Fibroblast of lung (primary cell): ENCODE measurements around the gene FARP1. TPM values are rescaled to one million over a fixed set of nuclear protein-coding genes. Genes with fewer than 3 reads are reported as not detected.

Experiments used
- DNase-seq, 2 donors: peaks; one replicate each; pipeline versions ENCODE4 v3.0.0 to v3.0.0-alpha.2; 2010; ENCODE audit warnings: low read depth in 2 of 2
- H2AFZ ChIP-seq: 2 replicates; pipeline ENCODE4 v1.5.1; 2012; ENCODE audit warnings: low read length, control low read depth, inconsistent platforms
- H3K27ac ChIP-seq: 2 replicates; pipeline ENCODE4 v1.5.1; 2011; ENCODE audit warnings: low read length, control low read depth; ENCODE audit not compliant: insufficient read depth
- H3K27me3 ChIP-seq: 2 replicates; pipeline ENCODE4 v1.5.1; 2011; ENCODE audit warnings: mild to moderate bottlenecking, low read length; ENCODE audit not compliant: control insufficient read depth, insufficient read depth
- H3K36me3 ChIP-seq: 2 replicates; pipeline ENCODE4 v1.5.1; 2011; ENCODE audit warnings: low read length; ENCODE audit not compliant: control insufficient read depth, insufficient read depth
- H3K4me1 ChIP-seq: 2 replicates; pipeline ENCODE4 v1.5.1; 2011; ENCODE audit warnings: low read length; ENCODE audit not compliant: control insufficient read depth, insufficient read depth; ENCODE audit errors: extremely low read depth
- H3K4me2 ChIP-seq: 2 replicates; pipeline ENCODE4 v1.5.1; 2011; ENCODE audit warnings: low read length, control low read depth; ENCODE audit not compliant: insufficient read depth; ENCODE audit errors: extremely low read depth
- H3K4me3 ChIP-seq, 4 experiments: fragments of 200-600 bp in 1 of 4; sonication (generic) in 1 of 4; replicated peaks in 1 of 4; 2 replicates each; pipeline ENCODE4 v1.5.1; 2011 to 2016; ENCODE audit warnings: low read length in 4 of 4, low read depth in 3 of 4, mild to moderate bottlenecking in 3 of 4, control low read depth in 2 of 4, inconsistent platforms in 1 of 4, mixed read lengths in 1 of 4; ENCODE audit not compliant: insufficient read depth in 1 of 4; ENCODE audit errors: control extremely low read depth in 1 of 4
- H3K79me2 ChIP-seq: 2 replicates; pipeline ENCODE4 v1.5.1; 2012; ENCODE audit warnings: mild to moderate bottlenecking, low read length, inconsistent platforms; ENCODE audit not compliant: control insufficient read depth, insufficient read depth
- H3K9ac ChIP-seq: 2 replicates; pipeline ENCODE4 v1.5.1; 2011; ENCODE audit warnings: mild to moderate bottlenecking, low read length, control low read depth; ENCODE audit not compliant: insufficient read depth
- H3K9me3 ChIP-seq: 2 replicates; pipeline ENCODE4 v1.5.1; 2012; ENCODE audit warnings: low read depth, low read length; ENCODE audit not compliant: control insufficient read depth, insufficient read depth
- H4K20me1 ChIP-seq: 2 replicates; pipeline ENCODE4 v1.5.1; 2011; ENCODE audit warnings: low read length; ENCODE audit not compliant: control insufficient read depth, insufficient read depth; ENCODE audit errors: extremely low read depth
- EZH2 ChIP-seq: IDR thresholded peaks from 2 replicates; pipeline ENCODE4 v1.5.1; 2012; ENCODE audit warnings: low read length, control low read depth, mild to moderate bottlenecking; ENCODE audit errors: missing control alignments
- polyA plus RNA-seq, 2 donors: library from polyadenylated mRNA; depleted of rRNA in 1 of 2; stranded (reverse) in 1 of 2; unstranded in 1 of 2; fragments of >200 nt; gene quantifications; 2 replicates each; pipeline ENCODE4 v1.2.1, GENCODE V29; 2011 to 2012; ENCODE audit warnings: missing spikeins in 1 of 2
- total RNA-seq: library from RNA; depleted of rRNA; stranded (reverse); fragments of >200 nt; gene quantifications from 2 replicates; pipeline ENCODE4 v1.2.1, GENCODE V29; 2014
- TF ChIP-seq, protein P1 (sequence below), 2 donors: IDR thresholded peaks in 1 of 2; conservative IDR thresholded peaks in 1 of 2; 1 replicate in 1 of 2; 2 replicates in 1 of 2; pipeline ENCODE4 v1.5.1; 2011 to 2012; ENCODE audit warnings: low read length in 2 of 2, control low read depth in 1 of 2, inconsistent platforms in 1 of 2, low read depth in 1 of 2, mild to moderate bottlenecking in 1 of 2

FARP1 gene
- total and polyA plus RNA-seq, 2 donors (not counting 1 experiment from before 2014, with no cell fraction given), result 50.9 to 199 TPM

DNA sequence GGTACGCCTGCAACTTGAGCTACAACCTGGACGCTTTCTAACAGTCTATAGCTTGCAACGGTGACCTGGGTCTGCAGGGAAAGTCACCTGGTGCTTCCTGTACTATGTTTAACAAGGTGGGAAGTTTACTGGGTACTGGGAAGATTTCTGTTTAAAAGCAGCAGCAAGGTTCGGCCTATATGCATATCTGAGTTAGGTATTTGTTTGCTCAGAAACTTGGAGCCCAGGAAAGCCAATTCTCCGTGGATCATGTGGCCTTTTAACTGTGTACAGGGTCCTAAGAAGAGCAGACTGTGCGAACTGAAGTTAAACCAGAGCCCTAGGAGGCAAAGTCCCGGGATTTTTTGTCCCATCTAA, 330.9 kb downstream of the FARP1 start:
- peaks cover 26% of the 10 kb centered on the region for H3K79me2 ChIP-seq
- H2AFZ ChIP-seq, result no peak overlapping the region
- DNase-seq, result no peak
- no peak overlapping the region for H3K9ac ChIP-seq
- no peaks in the 10 kb centered on the region for H4K20me1 ChIP-seq
- peaks cover 7% of the 10 kb centered on the region for H3K4me1 ChIP-seq
- peaks cover 10% of the 10 kb centered on the region for H3K36me3 ChIP-seq
- no peak overlapping the region for H3K27ac ChIP-seq
- no peak overlapping the region for H3K4me3 ChIP-seq
- H3K9me3 ChIP-seq, result no peaks in the 10 kb centered on the region
- TF ChIP-seq EZH2, result no peak
- TF ChIP-seq, protein P1, sequence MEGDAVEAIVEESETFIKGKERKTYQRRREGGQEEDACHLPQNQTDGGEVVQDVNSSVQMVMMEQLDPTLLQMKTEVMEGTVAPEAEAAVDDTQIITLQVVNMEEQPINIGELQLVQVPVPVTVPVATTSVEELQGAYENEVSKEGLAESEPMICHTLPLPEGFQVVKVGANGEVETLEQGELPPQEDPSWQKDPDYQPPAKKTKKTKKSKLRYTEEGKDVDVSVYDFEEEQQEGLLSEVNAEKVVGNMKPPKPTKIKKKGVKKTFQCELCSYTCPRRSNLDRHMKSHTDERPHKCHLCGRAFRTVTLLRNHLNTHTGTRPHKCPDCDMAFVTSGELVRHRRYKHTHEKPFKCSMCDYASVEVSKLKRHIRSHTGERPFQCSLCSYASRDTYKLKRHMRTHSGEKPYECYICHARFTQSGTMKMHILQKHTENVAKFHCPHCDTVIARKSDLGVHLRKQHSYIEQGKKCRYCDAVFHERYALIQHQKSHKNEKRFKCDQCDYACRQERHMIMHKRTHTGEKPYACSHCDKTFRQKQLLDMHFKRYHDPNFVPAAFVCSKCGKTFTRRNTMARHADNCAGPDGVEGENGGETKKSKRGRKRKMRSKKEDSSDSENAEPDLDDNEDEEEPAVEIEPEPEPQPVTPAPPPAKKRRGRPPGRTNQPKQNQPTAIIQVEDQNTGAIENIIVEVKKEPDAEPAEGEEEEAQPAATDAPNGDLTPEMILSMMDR (conservative IDR thresholded peaks at IDR 0.05 in 1 of 2, IDR thresholded peaks at IDR 0.05 in 1 of 2; ENCODE audit: low read depth in 1 of 2, low read length in 2 of 2), result no peak
- H3K27me3 ChIP-seq, result no peaks in the 10 kb centered on the region
- H3K4me2 ChIP-seq, result no peak overlapping the region

DNA sequence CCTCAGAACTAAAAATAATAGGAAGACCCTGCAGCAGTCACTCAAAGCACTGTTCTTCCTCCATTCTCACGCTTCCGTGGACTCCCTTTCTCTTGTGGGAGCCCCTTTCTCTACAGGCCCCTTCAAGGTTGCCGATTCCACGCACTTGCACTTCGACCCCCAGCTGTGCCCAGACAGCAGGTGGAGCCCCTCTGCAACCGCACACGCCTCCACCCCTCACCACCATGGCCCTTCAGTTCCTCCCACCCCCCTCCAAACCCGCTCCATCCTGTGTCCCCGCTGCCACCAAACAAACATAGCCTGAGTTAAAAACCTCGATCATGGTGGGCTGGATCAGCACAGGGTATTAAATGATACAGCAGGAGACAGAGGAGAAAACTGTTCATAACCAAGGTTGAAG, 331.4 kb downstream of the FARP1 start:
- no peak overlapping the region for H3K4me3 ChIP-seq
- no peak for DNase-seq
- H2AFZ ChIP-seq, result no peak overlapping the region
- peaks cover 10% of the 10 kb centered on the region for H3K36me3 ChIP-seq
- H3K4me2 ChIP-seq, result no peak overlapping the region
- TF ChIP-seq, protein P1 (conservative IDR thresholded peaks at IDR 0.05 in 1 of 2, IDR thresholded peaks at IDR 0.05 in 1 of 2; ENCODE audit: low read depth in 1 of 2, low read length in 2 of 2), result no peak
- no peak for TF ChIP-seq EZH2
- H3K9ac ChIP-seq, result no peak overlapping the region
- peaks cover 7% of the 10 kb centered on the region for H3K4me1 ChIP-seq
- no peaks in the 10 kb centered on the region for H4K20me1 ChIP-seq
- no peak overlapping the region for H3K27ac ChIP-seq
- H3K27me3 ChIP-seq, result no peaks in the 10 kb centered on the region
- H3K9me3 ChIP-seq, result no peaks in the 10 kb centered on the region
- H3K79me2 ChIP-seq, result peaks cover 29% of the 10 kb centered on the region

DNA sequence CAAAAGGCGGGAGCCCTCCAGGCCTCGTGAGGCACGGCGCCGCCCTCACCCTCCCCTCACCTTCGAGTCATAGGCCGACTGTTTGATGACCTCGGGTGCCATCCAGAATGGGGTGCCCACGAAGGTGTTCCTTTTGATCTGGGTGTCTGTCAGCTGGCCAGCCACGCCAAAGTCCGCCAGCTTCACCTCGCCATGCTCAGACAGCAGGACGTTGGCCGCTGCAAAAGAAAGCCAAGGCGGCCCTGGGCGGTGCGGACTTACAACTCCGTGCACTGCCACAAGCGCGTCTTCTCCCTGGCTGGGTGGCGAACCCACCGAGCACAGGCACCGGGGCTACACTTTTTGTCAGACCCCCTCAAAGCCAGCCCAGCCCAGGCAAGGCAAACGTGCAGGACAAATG, 331.9 kb downstream of the FARP1 start:
- no peaks in the 10 kb centered on the region for H3K9me3 ChIP-seq
- no peak overlapping the region for H3K4me2 ChIP-seq
- no peak overlapping the region for H3K27ac ChIP-seq
- no peak overlapping the region for H3K4me3 ChIP-seq
- H3K79me2 ChIP-seq, result peaks cover 34% of the 10 kb centered on the region
- H3K9ac ChIP-seq, result no peak overlapping the region
- no peak for DNase-seq
- H3K36me3 ChIP-seq, result peaks cover 10% of the 10 kb centered on the region
- no peak overlapping the region for H2AFZ ChIP-seq
- no peak for TF ChIP-seq EZH2
- TF ChIP-seq, protein P1 (conservative IDR thresholded peaks at IDR 0.05 in 1 of 2, IDR thresholded peaks at IDR 0.05 in 1 of 2; ENCODE audit: low read depth in 1 of 2, low read length in 2 of 2), result no peak
- H3K27me3 ChIP-seq, result no peaks in the 10 kb centered on the region
- H3K4me1 ChIP-seq, result peaks cover 7% of the 10 kb centered on the region
- H4K20me1 ChIP-seq, result no peaks in the 10 kb centered on the region
